PC-9 (cell line): Measurements from ENCODE around the gene MBP. TPM values are rescaled to one million over a fixed set of nuclear protein-coding genes. Genes with fewer than 3 reads are reported as not detected.
A peak's percentile ranks its signal among the peaks of the same experiment; 100 is the strongest.

Experiments used
- BruUV-seq: library from RNA; stranded (reverse); fragments of 400-500 nt; replicated peaks from 2 replicates; lab custom pipeline; 2021; lab: Mats Ljungman, UMichigan
- CTCF ChIA-PET: fragments of 300-600 bp; sonication (Branson Sonifier 250); formaldehyde crosslinking; loops from one replicate; lab custom pipeline; 2022; ENCODE audit warnings: antibody characterized with exemption; lab: Charles Lee
- POLR2A ChIA-PET: fragments of 300-600 bp; sonication (Branson Sonifier 250); formaldehyde crosslinking; loops from one replicate; lab custom pipeline; 2022; ENCODE audit warnings: antibody characterized with exemption; ENCODE audit not compliant: unreplicated experiment; lab: Charles Lee
- DNase-seq, 2 experiments: peaks; one replicate each; pipeline versions ENCODE4 v3.0.0 to v3.0.0-alpha.2; 2015 to 2022; ENCODE audit warnings: mixed read lengths in 1 of 2
- H2AFZ ChIP-seq: fragments of 200-600 bp; sonication (generic); 2 replicates; pipeline ENCODE4 v1.8.1; 2017; ENCODE audit warnings: antibody characterized with exemption
- H3F3A ChIP-seq: fragments of 200-600 bp; sonication (generic); 2 replicates; pipeline ENCODE4 v1.8.1; 2017; ENCODE audit warnings: antibody characterized with exemption, mild to moderate bottlenecking, low read depth; ENCODE audit not compliant: insufficient read depth
- H3K27ac ChIP-seq: fragments of 200-600 bp; sonication (generic); 2 replicates; pipeline ENCODE4 v1.6.1; 2016; ENCODE audit warnings: mixed run types
- H3K27me3 ChIP-seq: fragments of 200-600 bp; sonication (generic); 2 replicates; pipeline ENCODE4 v1.6.1; 2016; ENCODE audit warnings: low read depth, mixed run types; ENCODE audit not compliant: insufficient read depth
- H3K36me3 ChIP-seq: fragments of 200-600 bp; sonication (generic); 2 replicates; pipeline ENCODE4 v1.6.1; 2016; ENCODE audit warnings: low read depth, mixed run types
- H3K4me1 ChIP-seq: fragments of 200-600 bp; sonication (generic); replicated peaks from 2 replicates; pipeline ENCODE4 v1.6.1; 2016; ENCODE audit warnings: mixed run types; ENCODE audit not compliant: insufficient read depth
- H3K4me2 ChIP-seq: fragments of 200-600 bp; sonication (generic); 2 replicates; pipeline ENCODE4 v1.6.1; 2017; ENCODE audit warnings: mixed run types
- H3K4me3 ChIP-seq: fragments of 200-600 bp; sonication (generic); 2 replicates; pipeline ENCODE4 v1.6.1; 2016; ENCODE audit warnings: mixed run types
- H3K79me2 ChIP-seq: fragments of 200-600 bp; sonication (generic); 2 replicates; pipeline ENCODE4 v1.6.1; 2017; ENCODE audit warnings: low read depth, mixed run types
- H3K9me2 ChIP-seq: fragments of 200-600 bp; sonication (generic); 2 replicates; pipeline ENCODE4 v1.8.1; 2017; ENCODE audit warnings: mild to moderate bottlenecking; ENCODE audit not compliant: insufficient read depth
- H3K9me3 ChIP-seq: fragments of 200-600 bp; sonication (generic); 2 replicates; pipeline ENCODE4 v1.8.1; 2016; ENCODE audit warnings: low read depth; ENCODE audit not compliant: insufficient read depth
- H4K20me1 ChIP-seq: fragments of 200-600 bp; sonication (generic); 2 replicates; pipeline ENCODE4 v1.8.1; 2017; ENCODE audit not compliant: insufficient read depth
- EZH2 ChIP-seq: fragments of 200-600 bp; sonication (generic); IDR thresholded peaks from 2 replicates; pipeline ENCODE4 v1.8.0; 2017; ENCODE audit warnings: antibody characterized with exemption, low read depth
- intact Hi-C: fragments of 100-400 bp; cut with micrococcal nuclease; formaldehyde crosslinking; loops from one replicate; pipeline ENCODE4 v1.10.0; 2022; ENCODE audit not compliant: unreplicated experiment
- total RNA-seq: library from RNA; stranded (reverse); gene quantifications from 2 replicates; pipeline ENCODE4 v1.2.3, GENCODE V29; 2021
- TF ChIP-seq, protein P1 (sequence below): fragments of 200-600 bp; sonication (generic); conservative IDR thresholded peaks from 2 replicates; pipeline ENCODE4 v1.6.1; 2017; ENCODE audit warnings: mixed run types, antibody characterized with exemption, mild to moderate bottlenecking, moderate library complexity

MBP gene
- total RNA-seq, 1 experiment from 2014 or later: 37.9 TPM

DNA sequence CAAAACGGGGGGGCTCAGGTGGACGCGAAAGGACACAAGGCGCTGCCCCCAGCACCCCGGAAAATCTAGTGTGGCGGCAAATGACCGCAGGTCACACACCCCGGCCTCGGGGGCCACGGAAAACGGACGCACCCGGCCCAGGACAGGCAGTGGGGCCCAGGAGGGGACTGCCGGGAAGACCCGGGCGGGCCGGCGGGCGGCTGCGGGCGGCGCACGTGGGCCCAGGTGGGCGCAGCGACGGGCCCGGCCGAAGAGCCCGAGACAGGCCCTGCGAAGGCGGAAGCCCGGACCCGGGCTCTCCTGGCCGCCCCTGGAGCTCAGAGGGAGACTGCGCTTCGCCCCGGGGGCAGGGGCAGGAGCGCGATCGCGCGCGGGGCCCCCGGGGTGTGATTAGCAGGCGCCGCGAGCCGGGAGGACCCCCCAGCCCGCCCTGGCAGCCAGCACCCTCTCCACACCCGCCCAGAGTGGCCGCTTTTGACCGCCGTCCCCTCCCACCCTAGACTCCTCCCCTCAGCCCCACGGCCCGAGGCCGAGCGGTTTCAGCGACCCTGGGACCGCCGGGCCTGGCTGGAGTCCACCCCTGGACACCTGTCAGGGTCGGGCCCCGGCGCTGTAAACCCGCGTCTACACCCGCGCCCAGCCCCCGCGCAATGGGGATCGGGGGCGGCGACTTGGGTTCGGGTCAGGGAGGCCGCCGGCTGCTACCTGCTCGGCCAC lies 773 bp downstream of the MBP start:
- Histone ChIP-seq H4K20me1 (no peaks in the 10 kb centered on the region), H3K9me2 (no peaks in the 10 kb centered on the region), H3K27me3 (no peaks in the 10 kb centered on the region), H3K4me2 (peak overlapping the region; percentile 86), H3F3A (peaks cover 38% of the 10 kb centered on the region), H3K79me2 (peaks cover 49% of the 10 kb centered on the region), H3K4me3 (peak overlapping the region; percentile 95), H3K36me3 (peaks cover 10% of the 10 kb centered on the region), H3K9me3 (no peaks in the 10 kb centered on the region), H3K4me1 (peaks cover 43% of the 10 kb centered on the region), H2AFZ (no peak overlapping the region; the same call in 1 of the 2 replicates), H3K27ac (peak overlapping the region; percentile 97)
- no TSS peak for BruUV-seq
- intact Hi-C loops: loop anchor here (1.0 to 5.0 kb wide), 3 partner anchors 43 to 130 kb away; no protein-coding TSS in a partner anchor
- POLR2A ChIA-PET: interaction anchor here (1.2 kb wide), 1 partner anchor 31 kb away, joined by 4 read pairs; no protein-coding TSS in a partner anchor
- CTCF ChIA-PET: no interaction called here
- TF ChIP-seq EZH2: no peak
- TF ChIP-seq, protein P1, sequence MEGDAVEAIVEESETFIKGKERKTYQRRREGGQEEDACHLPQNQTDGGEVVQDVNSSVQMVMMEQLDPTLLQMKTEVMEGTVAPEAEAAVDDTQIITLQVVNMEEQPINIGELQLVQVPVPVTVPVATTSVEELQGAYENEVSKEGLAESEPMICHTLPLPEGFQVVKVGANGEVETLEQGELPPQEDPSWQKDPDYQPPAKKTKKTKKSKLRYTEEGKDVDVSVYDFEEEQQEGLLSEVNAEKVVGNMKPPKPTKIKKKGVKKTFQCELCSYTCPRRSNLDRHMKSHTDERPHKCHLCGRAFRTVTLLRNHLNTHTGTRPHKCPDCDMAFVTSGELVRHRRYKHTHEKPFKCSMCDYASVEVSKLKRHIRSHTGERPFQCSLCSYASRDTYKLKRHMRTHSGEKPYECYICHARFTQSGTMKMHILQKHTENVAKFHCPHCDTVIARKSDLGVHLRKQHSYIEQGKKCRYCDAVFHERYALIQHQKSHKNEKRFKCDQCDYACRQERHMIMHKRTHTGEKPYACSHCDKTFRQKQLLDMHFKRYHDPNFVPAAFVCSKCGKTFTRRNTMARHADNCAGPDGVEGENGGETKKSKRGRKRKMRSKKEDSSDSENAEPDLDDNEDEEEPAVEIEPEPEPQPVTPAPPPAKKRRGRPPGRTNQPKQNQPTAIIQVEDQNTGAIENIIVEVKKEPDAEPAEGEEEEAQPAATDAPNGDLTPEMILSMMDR: no peak
- DNase-seq: peak in 1 of 2 experiments; percentile 49

DNA sequence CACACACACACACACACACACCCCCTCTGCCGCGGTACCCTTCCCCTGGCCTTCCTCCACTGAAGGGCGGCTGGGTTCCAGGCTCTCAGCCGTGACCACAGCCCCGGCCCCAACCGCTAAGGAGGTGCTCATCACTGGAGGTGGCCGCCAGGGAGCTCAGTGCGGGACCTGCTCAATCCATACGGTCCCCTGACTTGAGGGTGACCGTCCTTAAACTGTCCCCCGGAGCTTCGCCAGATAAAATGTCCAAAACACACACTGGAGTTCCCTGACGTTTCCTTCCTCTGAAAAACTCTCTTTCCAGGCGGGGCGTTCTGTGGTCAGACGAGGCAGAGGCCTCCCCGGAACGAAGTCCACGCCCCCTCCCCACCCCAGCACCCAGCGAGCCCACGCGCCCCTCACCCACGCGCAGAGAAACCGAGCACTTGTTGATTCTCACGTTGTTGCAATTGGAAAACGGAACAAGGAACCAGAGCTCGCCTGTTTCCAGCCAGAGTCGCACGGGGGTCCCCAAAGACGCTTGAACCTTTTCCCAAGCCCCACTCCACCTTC lies 1.4 kb downstream of the MBP start:
- peak overlapping the region; percentile 86 for H3K4me2 ChIP-seq
- TSS peak; percentile 35 for BruUV-seq
- H3K9me2 ChIP-seq: no peaks in the 10 kb centered on the region
- H2AFZ ChIP-seq: no peak overlapping the region; the same call in 1 of the 2 replicates
- peak overlapping the region; percentile 95 for H3K4me3 ChIP-seq
- ChIA-PET CTCF (no interaction called here), POLR2A (no interaction called here)
- no peaks in the 10 kb centered on the region for H3K9me3 ChIP-seq
- H3K27me3 ChIP-seq: no peaks in the 10 kb centered on the region
- peaks cover 55% of the 10 kb centered on the region for H3K79me2 ChIP-seq
- peaks cover 13% of the 10 kb centered on the region for H3K36me3 ChIP-seq
- DNase-seq: peak in 1 of 2 experiments; percentile 9
- TF ChIP-seq, protein P1: no peak
- TF ChIP-seq EZH2: no peak
- H4K20me1 ChIP-seq: no peaks in the 10 kb centered on the region
- peak overlapping the region; percentile 97 for H3K27ac ChIP-seq
- H3F3A ChIP-seq: peaks cover 38% of the 10 kb centered on the region
- H3K4me1 ChIP-seq: peaks cover 49% of the 10 kb centered on the region
- intact Hi-C loops: loop anchor here (5.0 kb wide), 1 partner anchor 129 kb away; no protein-coding TSS in a partner anchor

DNA sequence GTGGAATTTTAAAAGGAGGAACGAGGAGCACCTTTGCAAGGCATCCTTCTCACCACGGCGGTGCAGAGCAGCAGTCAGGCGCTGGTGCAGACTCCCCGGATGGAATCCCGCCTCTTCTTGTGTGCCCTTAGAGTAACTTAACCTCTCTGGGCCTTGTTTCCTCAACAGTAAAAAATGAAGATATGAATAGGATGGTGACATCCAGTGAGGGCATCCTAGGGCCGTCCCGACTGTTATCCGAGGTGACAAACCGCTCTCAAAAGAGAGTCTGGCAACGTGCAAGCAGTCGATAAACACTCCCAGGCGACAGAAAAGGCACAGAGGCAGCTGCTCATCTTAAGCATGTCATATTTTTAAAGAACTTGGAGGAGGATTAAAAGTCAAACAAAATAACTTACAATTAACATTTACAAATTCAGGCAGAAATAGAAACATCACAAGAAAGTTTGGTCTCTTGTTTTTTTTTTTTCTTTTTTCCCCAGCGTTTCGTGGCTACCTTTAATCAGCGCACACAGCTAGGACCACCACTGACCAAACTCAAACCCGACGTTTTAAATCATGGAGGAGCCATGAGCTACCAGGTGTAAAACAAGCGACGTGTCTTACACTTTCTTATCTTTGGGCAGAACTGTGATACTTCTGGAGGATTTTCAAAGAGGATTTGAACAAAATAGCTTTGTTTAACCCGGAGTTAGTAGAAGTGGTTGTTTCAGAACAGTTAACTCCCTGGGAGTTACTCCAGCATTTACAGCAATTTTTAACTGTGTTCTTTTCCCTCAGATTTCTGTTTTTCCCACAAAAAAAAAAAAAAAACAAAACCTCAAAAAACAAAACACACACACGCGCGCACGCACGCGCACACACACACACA lies 2.1 kb downstream of the MBP start:
- no peak for TF ChIP-seq EZH2
- TF ChIP-seq, protein P1: no peak
- peak overlapping the region; percentile 95 for H3K4me3 ChIP-seq
- BruUV-seq: no TSS peak
- intact Hi-C loops: loop anchor here (5.0 kb wide), 1 partner anchor 128 kb away; no protein-coding TSS in a partner anchor
- no peaks in the 10 kb centered on the region for H3K9me2 ChIP-seq
- peak overlapping the region; percentile 86 for H3K4me2 ChIP-seq
- H3K9me3 ChIP-seq: no peaks in the 10 kb centered on the region
- peaks cover 52% of the 10 kb centered on the region for H3K4me1 ChIP-seq
- DNase-seq: no peak
- ChIA-PET POLR2A (no interaction called here), CTCF (no interaction called here)
- H2AFZ ChIP-seq: no peak overlapping the region
- no peaks in the 10 kb centered on the region for H4K20me1 ChIP-seq
- H3K27me3 ChIP-seq: no peaks in the 10 kb centered on the region
- peak overlapping the region; percentile 97 for H3K27ac ChIP-seq
- peaks cover 13% of the 10 kb centered on the region for H3K36me3 ChIP-seq
- H3K79me2 ChIP-seq: peaks cover 62% of the 10 kb centered on the region
- H3F3A ChIP-seq: peaks cover 38% of the 10 kb centered on the region
